ENCODE data around the gene KRT73.

KRT73 gene

GRCh38 chr12:52644078-52644415, 25.7 kb upstream of the KRT73 start:
- TF ChIP-seq CTCF (conservative IDR thresholded peaks at IDR 0.05; ENCODE audit: low read depth, low read length) = no peak
- Histone ChIP-seq H3K4me1 (ENCODE audit: low read depth, poor library complexity, severe bottlenecking) (no peaks in the 10 kb centered on the region), H4K20me1 (ENCODE audit: insufficient read depth) (no peaks in the 10 kb centered on the region), H3K79me2 (ENCODE audit: insufficient read depth, low read depth) (no peaks in the 10 kb centered on the region), H3K4me3 (IDR thresholded peaks at IDR 0.05; ENCODE audit: insufficient read depth, low read depth, low read length) (no peak overlapping the region), H3K4me2 (no peak overlapping the region), H3K27ac (no peak overlapping the region), H3K9ac (no peak overlapping the region), H3K36me3 (ENCODE audit: insufficient read depth) (no peaks in the 10 kb centered on the region), H3K27me3 (ENCODE audit: insufficient read depth, low read depth) (peaks cover 37% of the 10 kb centered on the region; the same call in 1 of the 2 replicates), H2AFZ (ENCODE audit: low read depth) (no peak overlapping the region)

- Histone ChIP-seq H3K4me3 (IDR thresholded peaks at IDR 0.05; ENCODE audit: insufficient read depth, low read depth, low read length) (no peak overlapping the region), H3K79me2 (ENCODE audit: insufficient read depth, low read depth) (no peaks in the 10 kb centered on the region), H3K4me2 (no peak overlapping the region), H3K27ac (no peak overlapping the region), H3K9ac (no peak overlapping the region), H3K36me3 (ENCODE audit: insufficient read depth) (no peaks in the 10 kb centered on the region), H3K27me3 (ENCODE audit: insufficient read depth, low read depth) (peaks cover 37% of the 10 kb centered on the region; the same call in 1 of the 2 replicates), H3K4me1 (ENCODE audit: low read depth, poor library complexity, severe bottlenecking) (no peaks in the 10 kb centered on the region), H4K20me1 (ENCODE audit: insufficient read depth) (no peaks in the 10 kb centered on the region), H2AFZ (ENCODE audit: low read depth) (no peak overlapping the region)
- TF ChIP-seq CTCF (conservative IDR thresholded peaks at IDR 0.05; ENCODE audit: low read depth, low read length) = no peak
These were observed 25.1 kb upstream of the KRT73 start for GRCh38 chr12:52643233-52644077.

- H3K4me3 ChIP-seq (IDR thresholded peaks at IDR 0.05; ENCODE audit: insufficient read depth, low read depth, low read length) = no peak overlapping the region
- H3K4me1 ChIP-seq (ENCODE audit: low read depth, poor library complexity, severe bottlenecking) = no peaks in the 10 kb centered on the region
- no peak overlapping the region for H2AFZ ChIP-seq (ENCODE audit: low read depth)
- H3K79me2 ChIP-seq (ENCODE audit: insufficient read depth, low read depth) = no peaks in the 10 kb centered on the region
- H3K27ac ChIP-seq = no peak overlapping the region
- peaks cover 28% of the 10 kb centered on the region; the same call in 1 of the 2 replicates for H3K27me3 ChIP-seq (ENCODE audit: insufficient read depth, low read depth)
- H3K9ac ChIP-seq = no peak overlapping the region
- H4K20me1 ChIP-seq (ENCODE audit: insufficient read depth) = no peaks in the 10 kb centered on the region
- H3K36me3 ChIP-seq (ENCODE audit: insufficient read depth) = no peaks in the 10 kb centered on the region
- TF ChIP-seq CTCF (conservative IDR thresholded peaks at IDR 0.05; ENCODE audit: low read depth, low read length) = no peak
- H3K4me2 ChIP-seq = no peak overlapping the region
These were observed 23.1 kb upstream of the KRT73 start for GRCh38 chr12:52641468-52641867.

GRCh38 chr12:52637299-52637698, 18.9 kb upstream of the KRT73 start:
- H3K79me2 ChIP-seq (ENCODE audit: insufficient read depth, low read depth) = no peaks in the 10 kb centered on the region
- no peaks in the 10 kb centered on the region for H3K36me3 ChIP-seq (ENCODE audit: insufficient read depth)
- no peak overlapping the region for H3K27ac ChIP-seq
- H3K4me2 ChIP-seq = no peak overlapping the region
- H3K27me3 ChIP-seq (ENCODE audit: insufficient read depth, low read depth) = peaks cover 2% of the 10 kb centered on the region; the same call in 1 of the 2 replicates
- no peak overlapping the region for H2AFZ ChIP-seq (ENCODE audit: low read depth)
- no peaks in the 10 kb centered on the region for H4K20me1 ChIP-seq (ENCODE audit: insufficient read depth)
- H3K4me1 ChIP-seq (ENCODE audit: low read depth, poor library complexity, severe bottlenecking) = no peaks in the 10 kb centered on the region
- TF ChIP-seq CTCF (conservative IDR thresholded peaks at IDR 0.05; ENCODE audit: low read depth, low read length) = no peak
- no peak overlapping the region for H3K9ac ChIP-seq
- H3K4me3 ChIP-seq (IDR thresholded peaks at IDR 0.05; ENCODE audit: insufficient read depth, low read depth, low read length) = no peak overlapping the region

All from KMS-11 (cell line).